GM19238 (cell line): Measurements from ENCODE around the gene KLC4.
"Not testable (repeated sequence)": the region's sequence is repeated elsewhere in the genome, so short reads cannot be mapped to it uniquely, and the experiment has no call there.

Experiments used
- DNase-seq: peaks from one replicate; pipeline ENCODE4 v3.0.0; 2011; ENCODE audit warnings: low spot score; ENCODE audit not compliant: insufficient read length

Gene KLC4

DNA sequence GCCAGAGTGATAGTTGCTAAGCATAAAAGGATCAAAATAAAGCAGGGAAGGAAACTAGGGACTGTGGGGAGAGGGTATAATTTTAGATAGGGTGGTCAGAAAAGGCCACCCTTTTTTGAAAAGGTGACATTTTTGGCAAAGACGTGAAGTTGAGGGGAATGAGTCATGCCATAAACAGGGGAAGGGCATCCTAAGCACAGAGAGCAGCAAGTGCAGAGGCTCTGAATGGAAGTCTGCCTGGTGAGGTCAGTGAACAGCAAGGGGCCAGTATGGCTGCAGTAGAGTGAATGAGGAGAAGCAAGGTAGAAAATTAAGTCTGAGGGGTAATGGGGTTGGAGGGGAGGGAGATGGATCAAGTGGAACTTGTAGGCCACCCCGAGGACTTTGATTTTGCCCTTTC lies 2.4 kb downstream of the KLC4 start:
- DNase-seq: no peak

DNA sequence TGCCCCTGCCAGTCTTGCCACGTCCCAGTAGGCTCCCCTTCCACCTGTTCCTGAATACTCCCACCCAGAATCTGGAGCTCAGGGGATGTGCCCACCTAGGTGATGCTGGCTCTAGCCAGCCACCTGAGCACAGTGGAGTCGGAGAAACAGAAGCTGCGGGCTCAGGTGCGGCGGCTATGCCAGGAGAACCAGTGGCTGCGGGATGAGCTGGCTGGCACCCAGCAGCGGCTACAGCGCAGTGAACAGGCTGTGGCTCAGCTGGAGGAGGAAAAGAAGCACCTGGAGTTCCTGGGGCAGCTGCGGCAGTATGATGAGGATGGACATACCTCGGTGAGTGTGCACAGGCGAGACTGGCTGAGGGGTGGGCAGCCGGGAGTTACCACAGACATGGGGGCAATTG lies 3.4 kb downstream of the KLC4 start:
- DNase-seq: no peak

DNA sequence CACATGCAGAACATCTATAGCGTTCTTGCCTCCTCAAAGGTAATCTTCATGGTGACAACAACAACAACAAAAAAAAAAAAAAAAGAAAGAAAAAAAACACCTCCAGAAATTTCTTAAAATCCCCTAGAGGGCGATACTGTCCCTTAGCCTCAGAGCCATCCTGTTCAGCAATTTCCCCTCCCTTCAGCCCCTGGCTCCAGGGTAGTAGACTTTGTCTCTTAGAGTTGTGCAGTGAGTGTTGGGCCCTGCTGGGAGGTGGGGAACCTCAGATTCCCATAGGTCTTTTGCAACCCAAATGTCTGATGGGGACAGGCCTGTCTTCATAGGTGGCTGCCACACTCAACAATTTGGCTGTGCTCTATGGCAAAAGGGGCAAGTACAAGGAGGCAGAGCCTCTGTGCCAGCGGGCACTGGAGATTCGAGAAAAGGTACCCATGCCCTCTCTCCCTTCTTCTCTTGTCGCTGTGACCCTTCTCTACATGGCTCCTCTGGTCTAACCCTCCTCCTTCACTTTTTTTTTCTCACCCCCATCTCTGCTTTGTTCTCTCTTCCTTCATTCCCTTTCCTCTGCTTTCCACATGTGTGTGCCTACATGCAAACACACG lies 10.7 kb downstream of the KLC4 start:
- DNase-seq: peak; percentile 66

DNA sequence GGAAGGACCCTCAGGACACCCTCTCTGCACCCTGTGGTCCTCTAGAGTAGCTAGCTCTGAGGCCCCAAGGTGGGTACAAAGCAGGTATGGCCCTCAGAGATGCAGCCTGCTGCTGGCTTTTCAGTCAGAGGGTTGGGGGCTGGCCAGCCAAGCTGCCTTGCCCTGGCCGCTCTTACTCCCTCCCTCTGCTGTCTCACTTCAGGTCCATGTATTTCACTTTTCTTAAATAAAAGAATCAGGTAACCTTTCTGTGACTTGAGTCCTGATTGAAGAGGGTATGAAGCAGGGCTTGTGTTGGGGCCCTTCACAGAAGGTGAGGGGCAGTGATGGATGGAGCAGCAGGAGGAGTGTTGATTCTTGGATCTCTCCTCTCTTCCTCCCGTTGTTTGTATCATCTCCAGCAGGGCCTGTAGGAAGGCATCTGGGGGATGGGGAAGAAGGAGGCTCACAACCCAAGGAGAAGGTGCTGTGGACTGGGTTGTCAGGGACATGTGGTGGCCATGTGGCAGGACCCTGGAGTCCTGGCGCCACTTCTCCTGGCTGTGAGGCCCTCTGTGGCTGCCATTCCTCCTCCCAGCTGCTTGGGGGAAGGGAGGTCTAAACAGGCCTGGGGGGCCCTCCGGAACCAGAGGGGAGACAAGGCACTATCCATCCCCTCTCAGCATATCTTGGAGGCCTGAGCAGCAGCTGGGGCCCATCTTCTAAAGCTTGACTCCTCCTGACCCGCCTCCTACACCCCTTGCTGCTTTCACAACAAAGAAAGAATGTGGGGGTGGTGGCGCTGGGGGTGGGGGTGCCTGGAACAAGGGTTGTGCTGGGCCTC lies 15.6 kb downstream of the KLC4 start:
- no peak for DNase-seq

DNA sequence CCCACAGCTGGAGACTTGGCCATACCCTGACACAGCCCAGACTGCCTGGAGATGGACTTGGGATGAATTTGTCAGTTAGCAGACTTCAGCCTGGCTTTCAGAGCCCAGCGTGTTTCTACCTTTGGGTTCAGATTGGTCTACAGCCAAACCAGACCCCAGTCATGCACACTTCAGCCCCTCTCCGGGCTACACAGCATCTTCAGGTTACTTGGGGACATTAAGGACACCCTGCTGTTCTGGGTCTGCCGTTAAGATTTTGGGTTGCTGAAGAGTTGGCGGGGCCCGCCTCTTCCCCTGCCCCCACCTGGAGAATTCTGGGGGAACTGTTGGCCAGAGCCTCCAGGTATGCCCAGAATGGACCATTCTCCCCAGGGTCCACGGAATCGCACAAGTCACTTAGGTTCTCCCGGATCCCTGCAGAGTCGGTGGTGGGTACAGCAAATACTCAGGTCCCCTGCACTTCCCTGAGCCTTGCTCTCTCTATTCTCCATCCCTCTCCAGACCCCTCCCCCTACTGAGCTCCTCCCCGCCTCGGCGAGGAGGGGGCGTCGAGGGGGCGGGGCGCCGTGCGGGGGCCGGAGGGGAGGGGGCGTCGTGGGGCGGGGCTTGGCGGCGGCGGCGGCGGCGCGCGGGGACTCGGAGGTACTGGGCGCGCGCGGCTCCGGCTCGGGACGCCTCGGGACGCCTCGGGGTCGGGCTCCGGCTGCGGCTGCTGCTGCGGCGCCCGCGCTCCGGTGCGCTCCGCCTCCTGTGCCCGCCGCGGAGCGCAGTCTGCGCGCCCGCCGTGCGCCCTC lies 16.4 kb downstream of the KLC4 start, which contains the start of gene PTK7:
Gene PTK7 (plus strand): TSS at position 645 of the 794 bp plus-strand sequence. CDS start 175 bp downstream, outside the sequence.
- DNase-seq: no peak

DNA sequence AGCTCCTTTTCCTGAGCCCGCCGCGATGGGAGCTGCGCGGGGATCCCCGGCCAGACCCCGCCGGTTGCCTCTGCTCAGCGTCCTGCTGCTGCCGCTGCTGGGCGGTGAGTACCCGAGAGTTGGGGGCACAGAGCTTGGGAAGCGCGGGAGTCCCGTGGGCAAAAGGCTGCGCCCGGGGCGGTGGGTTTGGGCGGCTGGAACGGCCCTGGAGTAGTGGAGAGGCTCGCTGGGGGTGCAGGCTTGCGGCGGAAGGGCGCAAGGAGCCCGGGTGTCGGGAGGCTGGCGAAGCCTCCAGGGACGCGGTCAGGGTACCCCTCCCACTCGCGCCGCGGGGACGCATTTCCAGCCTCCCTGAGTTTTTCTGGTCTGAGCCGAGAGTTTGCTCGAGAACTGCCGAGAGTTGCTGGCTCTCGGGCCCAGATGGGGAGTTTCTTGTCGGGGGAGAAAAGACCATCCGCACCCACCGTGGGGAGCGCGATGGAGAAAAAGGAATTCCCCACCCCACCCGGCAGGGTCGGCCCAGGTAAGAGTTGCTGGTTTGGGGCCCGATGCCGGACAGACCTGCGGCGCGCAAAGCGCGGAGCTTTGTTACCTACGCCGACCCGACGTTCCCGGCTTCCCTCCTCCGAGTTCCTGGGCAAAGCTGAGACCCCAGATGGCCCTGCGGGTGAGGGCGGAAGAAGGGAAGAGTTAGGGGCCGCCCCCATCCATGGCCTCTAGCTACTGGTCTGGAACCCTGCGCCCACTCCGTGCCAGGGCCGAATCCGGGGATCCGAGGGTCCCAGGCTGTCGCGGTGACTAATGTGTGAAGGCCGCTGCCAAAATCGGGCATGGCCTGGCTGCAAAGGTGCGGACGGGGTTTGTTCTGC lies 17.3 kb downstream of the KLC4 start:
- DNase-seq: no peak

DNA sequence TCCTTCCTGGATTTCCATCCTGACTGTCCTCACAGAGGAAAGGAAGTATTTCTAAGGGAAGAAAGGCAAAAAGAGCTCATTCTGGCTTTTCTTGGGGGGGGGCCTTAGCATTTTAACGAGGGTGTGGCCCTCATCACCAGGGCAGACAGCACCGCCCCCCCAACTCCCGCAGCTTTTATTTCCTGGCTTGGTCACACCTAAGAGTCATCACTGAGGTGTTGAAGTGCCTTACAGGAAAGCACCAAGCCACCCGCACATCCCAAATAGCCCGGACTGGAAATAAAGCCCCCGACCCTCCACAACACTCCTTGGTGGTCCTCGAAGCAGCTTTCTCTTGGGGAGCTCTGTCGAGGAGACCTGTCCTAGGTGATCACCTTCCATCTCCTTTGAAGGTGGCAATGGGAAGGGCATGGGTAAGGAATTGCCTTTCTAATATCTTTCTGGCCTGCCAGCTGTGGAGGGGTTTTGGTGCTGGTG lies 17.9 kb downstream of the KLC4 start:
- DNase-seq: no peak

DNA sequence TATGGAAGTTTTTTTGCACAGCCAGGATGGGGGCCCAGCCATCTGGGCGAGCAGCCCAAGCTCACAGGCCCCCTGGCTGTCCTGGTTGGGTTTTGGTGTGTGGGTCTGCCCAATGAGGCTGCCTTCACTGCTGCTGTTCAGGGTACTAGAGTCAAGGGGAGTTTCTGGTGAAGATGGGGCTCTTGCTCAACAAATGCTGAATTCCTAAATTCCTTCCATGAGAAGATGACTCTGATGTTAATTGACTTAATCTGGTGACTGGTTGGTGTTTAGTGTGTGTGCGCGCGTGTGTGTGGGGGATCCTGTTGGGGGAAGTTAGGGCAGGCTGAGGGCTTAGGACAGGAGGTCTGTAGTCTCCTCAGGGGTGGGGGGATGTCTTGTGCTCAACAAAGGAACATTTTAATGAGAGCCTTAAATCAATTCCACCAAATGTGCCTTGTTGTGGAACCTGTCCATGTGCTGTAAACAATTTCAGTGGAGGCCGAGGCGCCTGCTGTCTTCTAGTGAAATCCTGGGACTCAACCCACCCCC lies 18.6 kb downstream of the KLC4 start:
- DNase-seq: no peak

DNA sequence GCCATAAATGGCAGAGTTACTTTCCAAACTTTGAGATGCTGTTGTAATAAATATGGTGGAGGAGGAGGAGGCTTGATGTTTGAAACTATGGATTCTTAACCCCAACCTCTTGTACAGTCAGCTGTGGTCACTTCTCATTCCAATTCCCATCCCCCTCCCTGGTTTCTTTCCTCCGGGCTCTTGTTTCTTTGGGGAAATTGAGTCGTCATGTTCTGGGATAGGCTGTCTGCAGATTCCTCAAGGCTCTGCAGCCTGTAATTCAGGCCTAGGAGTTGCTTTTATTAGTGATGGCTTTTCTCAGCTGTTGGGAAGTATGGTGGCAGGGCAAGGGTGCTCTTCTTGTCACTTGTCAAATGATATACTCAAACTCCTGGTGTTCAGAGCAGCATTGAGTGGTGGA lies 19.3 kb downstream of the KLC4 start:
- DNase-seq: no peak

DNA sequence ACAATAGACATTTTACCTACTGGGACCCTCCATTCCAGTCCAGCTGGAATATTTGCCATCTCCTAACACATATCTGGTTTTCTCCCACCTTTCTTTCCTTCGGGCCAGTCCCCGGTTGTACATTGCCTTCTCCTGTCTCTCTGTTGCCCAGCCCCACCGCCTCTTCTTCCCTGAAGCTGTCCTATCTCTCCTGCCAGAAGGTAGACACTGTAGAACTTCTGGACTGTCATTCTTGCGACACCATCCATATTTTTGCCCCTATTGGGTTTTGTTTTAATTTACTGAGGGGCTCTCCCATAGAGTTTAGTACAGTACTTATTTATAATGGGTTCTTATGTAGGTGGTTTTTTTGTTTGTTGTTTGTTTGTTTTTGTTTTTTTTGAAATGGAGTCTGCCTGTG lies 21.6 kb downstream of the KLC4 start:
- DNase-seq: no peak

DNA sequence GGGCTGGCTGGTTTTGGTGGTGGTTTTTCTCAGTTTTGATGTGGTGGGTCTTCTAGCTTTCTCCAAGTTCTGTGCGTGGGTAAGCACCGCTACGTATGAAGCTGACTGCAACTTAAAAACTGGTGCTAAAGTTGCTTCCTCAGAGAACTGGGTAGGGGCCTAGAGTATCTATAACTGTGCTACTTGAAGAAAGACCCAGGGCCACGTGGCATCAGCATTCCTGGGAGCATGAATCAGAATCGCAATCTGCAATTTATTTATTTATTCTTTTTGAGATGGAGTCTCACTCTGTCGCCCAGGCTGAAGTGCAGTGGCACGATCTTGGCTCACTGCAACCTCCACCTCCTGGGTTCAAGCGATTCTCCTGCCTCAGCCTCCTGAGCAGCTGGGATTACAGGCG lies 22.5 kb downstream of the KLC4 start:
- not testable (repeated sequence) for DNase-seq

DNA sequence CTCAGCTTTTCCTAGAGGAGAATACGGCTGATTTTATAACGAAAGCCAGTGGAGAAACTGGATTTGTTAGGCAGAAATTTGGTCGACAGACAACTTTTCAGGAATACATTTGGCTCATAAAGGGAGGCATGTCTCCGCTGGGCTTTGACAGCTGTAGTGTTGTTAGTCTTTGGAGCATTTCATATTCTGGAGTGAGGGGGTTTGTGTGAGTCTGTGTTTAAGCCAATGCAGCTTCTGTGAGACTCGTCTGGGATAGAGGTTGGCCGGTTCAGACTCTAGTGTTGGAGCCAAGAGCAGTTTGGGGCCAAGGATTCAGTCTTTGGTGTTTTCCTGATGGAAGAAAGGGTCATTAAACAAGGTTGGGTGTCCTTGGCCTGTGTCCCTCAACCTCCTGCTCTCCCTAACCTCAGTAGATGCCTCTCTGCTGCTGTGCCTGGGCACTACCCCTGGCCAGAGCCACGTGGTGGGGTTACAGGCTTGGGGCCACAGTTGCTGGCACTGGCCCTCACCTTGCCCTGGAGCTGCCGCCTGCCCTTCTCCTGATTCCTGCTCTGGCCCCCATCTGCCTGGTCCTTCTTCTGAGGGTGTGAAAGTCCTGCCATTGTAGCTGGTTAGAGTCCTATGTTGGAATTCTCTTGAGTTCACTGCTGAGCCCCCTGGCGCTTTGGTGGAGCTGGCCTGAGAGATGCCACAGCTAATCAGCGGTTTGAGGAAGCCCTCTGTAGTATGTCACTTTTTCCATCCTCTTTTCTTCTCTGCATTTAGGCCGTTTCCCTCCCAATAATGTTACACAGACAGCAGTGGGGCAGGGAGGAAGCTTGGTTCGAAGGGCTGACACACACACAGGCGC lies 23.6 kb downstream of the KLC4 start:
- DNase-seq: no peak

DNA sequence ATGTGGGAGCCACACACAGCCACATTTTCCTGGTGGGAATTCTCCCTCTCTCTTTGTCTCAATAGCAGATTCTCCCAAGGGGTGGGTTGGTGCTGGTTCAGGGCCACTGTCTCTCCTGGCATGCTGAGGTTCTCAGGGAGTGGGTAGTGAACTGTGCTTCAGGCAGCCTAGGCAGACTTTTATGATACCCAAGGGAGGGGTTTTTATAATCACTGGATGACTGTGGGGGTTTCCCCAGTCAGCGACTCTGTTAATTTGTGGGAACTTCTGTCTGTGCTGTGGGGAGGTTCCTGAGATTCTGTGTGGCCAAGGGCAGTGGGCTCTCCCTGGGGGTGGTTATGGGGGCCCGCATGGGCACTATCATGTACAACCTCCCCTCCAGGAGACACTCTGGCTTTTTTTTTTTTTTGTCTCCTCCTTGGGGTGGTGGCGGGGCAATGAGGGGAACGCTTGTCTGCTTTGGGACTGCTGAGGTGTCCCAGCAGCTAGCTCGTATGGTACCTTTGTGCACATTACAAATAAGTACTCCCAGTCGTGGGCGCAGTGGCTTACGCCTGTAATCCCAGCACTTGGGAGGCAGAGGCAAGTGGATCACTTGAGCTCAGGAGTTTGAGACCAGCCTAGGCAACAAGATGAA lies 26.7 kb downstream of the KLC4 start:
- DNase-seq: no peak

DNA sequence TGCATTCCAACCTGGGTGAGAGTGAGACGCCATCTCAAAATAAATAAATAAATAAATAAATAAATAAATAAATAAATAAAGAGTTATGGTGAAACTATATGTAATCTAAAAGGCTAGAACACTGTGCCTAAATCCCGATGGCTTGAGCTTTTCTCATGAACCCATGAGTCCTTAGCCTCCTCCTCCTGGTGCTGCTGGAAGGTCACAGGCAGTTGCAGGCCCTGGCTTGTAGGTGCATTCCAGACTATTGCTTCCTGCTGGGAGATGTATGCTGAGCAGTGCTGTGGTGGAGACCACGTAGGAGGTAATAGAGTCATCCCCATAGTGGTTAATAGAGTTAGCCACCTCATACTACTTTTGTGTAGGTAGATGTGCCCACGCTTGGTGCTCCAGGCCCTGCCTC lies 29.2 kb downstream of the KLC4 start:
- no peak for DNase-seq

DNA sequence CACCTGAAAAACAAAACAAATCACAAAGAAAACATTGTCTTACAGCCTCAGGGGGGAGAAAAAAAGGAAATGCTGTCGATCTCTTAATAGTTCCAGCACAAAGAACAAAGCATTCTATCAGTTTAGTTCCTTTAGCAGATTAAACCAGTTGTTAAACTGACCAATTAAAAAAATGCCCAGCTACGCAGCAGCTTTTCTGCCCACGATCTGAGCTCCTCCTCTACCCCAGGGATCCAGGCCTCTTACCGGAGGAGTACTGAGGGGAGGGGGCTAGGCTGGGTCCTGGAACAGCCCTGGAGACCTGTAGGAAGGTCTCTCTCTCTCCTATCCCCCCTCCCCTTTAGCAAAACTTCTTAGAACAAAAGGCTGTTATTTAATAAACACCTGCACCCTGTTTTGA lies 30.0 kb downstream of the KLC4 start:
- no peak for DNase-seq

DNA sequence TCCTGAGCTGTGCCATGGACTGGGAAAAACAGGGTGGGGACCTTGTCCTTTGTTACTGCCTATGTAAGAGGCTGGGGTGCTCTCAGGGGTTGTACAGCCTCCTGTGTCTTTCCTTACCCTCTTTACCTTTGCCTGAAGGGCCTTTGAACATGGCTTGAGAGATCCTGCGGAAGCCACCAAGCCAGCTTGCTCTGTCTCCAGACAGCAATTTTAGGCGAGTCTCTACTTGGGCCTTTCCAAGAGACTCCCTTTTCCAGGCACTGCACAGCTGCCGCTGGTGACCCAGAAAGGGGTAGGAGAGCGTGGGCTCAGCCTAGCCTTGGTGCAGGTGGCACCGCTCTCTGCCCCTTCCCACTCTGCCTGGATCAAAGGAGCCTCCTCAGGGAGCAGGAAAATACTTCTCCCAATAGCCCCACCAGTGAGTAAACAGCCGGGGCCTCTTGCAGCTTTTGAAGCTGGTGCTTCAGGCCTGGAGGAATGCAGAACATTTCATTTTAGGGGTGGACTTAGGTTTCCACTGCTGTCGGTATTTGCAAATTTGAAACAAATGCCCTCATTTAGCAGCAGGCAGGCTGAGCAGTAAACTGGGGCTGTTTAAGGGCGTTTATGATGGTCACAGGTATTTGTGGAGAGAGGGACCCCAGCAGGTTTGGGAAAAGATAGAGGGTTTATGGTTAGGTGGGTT lies 30.6 kb downstream of the KLC4 start:
- DNase-seq: no peak

DNA sequence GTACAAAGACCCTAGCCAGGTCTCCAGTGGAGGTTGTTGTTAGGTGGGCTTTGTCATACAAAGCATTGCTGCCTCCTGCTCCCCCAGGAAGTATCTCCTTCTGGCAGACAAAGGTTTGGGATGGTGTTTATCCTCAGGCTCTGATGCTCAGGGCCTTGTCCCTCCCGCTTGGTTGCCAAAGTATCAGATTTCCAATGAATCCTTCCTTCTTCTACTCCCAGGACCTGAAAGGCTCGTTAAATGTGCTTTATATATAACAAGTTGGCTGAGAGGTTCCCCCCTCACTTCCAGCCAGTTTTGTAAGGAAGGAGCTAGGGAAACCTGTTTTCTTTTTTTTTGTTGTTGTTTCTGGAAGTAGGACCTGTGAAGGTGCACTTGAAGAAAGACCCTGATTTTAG lies 31.1 kb downstream of the KLC4 start:
- DNase-seq: no peak

DNA sequence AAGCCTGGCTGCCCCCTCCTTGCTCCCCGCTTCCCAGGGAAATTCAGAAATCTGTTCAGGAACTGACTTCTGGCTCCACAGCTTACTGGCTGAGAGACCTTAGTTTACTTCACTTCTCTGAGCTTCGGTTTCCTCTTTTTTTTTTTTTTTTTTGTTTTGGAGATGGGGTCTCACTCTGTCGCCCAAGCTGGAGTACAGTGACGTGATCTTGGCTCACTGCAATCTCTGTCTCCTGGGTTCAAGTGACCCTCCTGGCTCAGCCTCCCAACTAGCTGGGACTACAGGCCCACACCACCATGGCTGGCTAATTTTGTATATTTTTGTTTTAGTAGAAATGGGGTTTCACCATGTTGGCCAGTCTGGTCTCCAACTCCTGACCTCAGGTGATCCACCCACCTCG lies 31.6 kb downstream of the KLC4 start:
- no peak for DNase-seq

DNA sequence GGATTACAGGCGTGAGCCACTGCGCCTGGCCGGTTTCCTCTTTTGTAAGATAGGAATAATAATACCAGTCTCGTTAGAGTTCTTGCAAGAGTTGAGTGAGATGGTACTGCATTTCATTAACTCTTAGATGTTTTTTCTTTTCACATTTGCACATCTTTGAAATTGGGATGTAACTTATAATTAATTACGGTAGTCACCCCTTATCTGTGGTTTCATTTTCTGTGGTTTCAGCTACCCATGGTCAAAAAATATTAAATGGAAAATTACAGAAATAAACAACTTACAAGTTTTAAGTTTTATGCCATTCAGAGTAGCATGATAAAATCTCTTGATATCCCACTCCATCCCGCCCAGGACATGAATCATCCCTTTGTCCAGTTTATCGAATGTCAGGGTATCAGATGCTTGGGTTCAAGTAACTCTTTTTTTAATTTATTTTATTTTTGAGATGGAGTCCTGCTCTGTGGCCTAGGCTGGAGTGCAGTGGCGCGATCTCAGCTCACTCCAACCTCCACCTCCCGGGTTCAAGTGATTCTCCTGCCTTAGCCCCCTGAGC lies 32.1 kb downstream of the KLC4 start:
- DNase-seq: no peak
